HG03135 (cell line): ENCODE data around the gene REC114.
"Not testable (repeated sequence)": the region's sequence is repeated elsewhere in the genome, so short reads cannot be mapped to it uniquely, and the experiment has no call there.

Source experiments
- ATAC-seq: cut with Tn5 transposase; IDR thresholded peaks from one replicate; pipeline ENCODE4 v1.9.1; 2021; ENCODE audit warnings: mild to moderate bottlenecking, moderate library complexity; ENCODE audit not compliant: unreplicated experiment

REC114 gene

GRCh38 chr15:73454096-73454495, 11.1 kb downstream of the REC114 start:
- ATAC-seq: no peak

GRCh38 chr15:73455876-73456275, 12.9 kb downstream of the REC114 start:
- ATAC-seq: no peak

GRCh38 chr15:73457334-73457733, 14.4 kb downstream of the REC114 start:
- ATAC-seq: no peak

- ATAC-seq: no peak
Observed at GRCh38 chr15:73460662-73461061, 17.7 kb downstream of the REC114 start.

- ATAC-seq: no peak
Observed at GRCh38 chr15:73464602-73465001, 21.6 kb downstream of the REC114 start.

- ATAC-seq: no peak
Observed at GRCh38 chr15:73467758-73468157, 24.8 kb downstream of the REC114 start.

- ATAC-seq: no peak
Observed at GRCh38 chr15:73474785-73475184, 31.8 kb downstream of the REC114 start.

GRCh38 chr15:73476704-73477216, 33.8 kb downstream of the REC114 start:
- no peak for ATAC-seq

GRCh38 chr15:73480050-73480449, 37.1 kb downstream of the REC114 start:
- no peak for ATAC-seq

GRCh38 chr15:73482166-73482565, 39.2 kb downstream of the REC114 start:
- no peak for ATAC-seq

- no peak for ATAC-seq
Observed at GRCh38 chr15:73483053-73483452, 40.1 kb downstream of the REC114 start.

GRCh38 chr15:73485372-73485771, 42.4 kb downstream of the REC114 start:
- ATAC-seq: no peak

GRCh38 chr15:73485885-73486284, 42.9 kb downstream of the REC114 start:
- not testable (repeated sequence) for ATAC-seq

GRCh38 chr15:73488698-73489097, 45.7 kb downstream of the REC114 start:
- ATAC-seq: no peak

- ATAC-seq: no peak
Observed at GRCh38 chr15:73493922-73494321, 51.0 kb downstream of the REC114 start.

- ATAC-seq: no peak
Observed at GRCh38 chr15:73495181-73495580, 52.2 kb downstream of the REC114 start.

- ATAC-seq: no peak
Observed at GRCh38 chr15:73500696-73501095, 57.7 kb downstream of the REC114 start.

- no peak for ATAC-seq
Observed at GRCh38 chr15:73504885-73505284, 61.9 kb downstream of the REC114 start.

GRCh38 chr15:73515527-73515926, 72.6 kb downstream of the REC114 start:
- ATAC-seq: no peak

- ATAC-seq: no peak
Observed at GRCh38 chr15:73517566-73517965, 74.6 kb downstream of the REC114 start.

GRCh38 chr15:73518180-73518862, 75.4 kb downstream of the REC114 start:
- ATAC-seq: no peak

GRCh38 chr15:73518876-73519733, 76.1 kb downstream of the REC114 start:
- ATAC-seq: no peak
